ENCODE results near the gene SLC38A6.

- no peak for TF ChIP-seq MAX (IDR thresholded peaks at IDR 0.05)
- no peak for TF ChIP-seq NRF1 (IDR thresholded peaks at IDR 0.05; ENCODE audit: low read depth, low read length)
- no peak for TF ChIP-seq RNF2 (IDR thresholded peaks at IDR 0.05; ENCODE audit: borderline replicate concordance, low read depth, low read length, missing control alignments, poor library complexity, severe bottlenecking)
- no peak for TF ChIP-seq CREB1 (IDR thresholded peaks at IDR 0.05)
- no peak for TF ChIP-seq TAF7 (optimal IDR thresholded peaks at IDR 0.05; ENCODE audit: borderline replicate concordance, low read depth, low read length)
- TF ChIP-seq CTCF (IDR thresholded peaks at IDR 0.05; ENCODE audit: control extremely low read depth in 1 of 3, insufficient read depth in 1 of 3, low read depth in 1 of 3, low read length in 3 of 3) = no peak
- no peak for TF ChIP-seq TCF12 (IDR thresholded peaks at IDR 0.05; ENCODE audit: low read depth, low read length)
- no peak for TF ChIP-seq POU5F1 (IDR thresholded peaks at IDR 0.05; ENCODE audit: low read depth, low read length)
- no peak for TF ChIP-seq RBBP5 (IDR thresholded peaks at IDR 0.05; ENCODE audit: borderline replicate concordance, low read depth, low read length)
- TF ChIP-seq EZH2 (IDR thresholded peaks at IDR 0.05; ENCODE audit: low read depth, low read length, severe bottlenecking) = no peak
- no peak for TF ChIP-seq POLR2A (IDR thresholded peaks at IDR 0.05; ENCODE audit: control extremely low read depth in 1 of 2, low read depth in 2 of 2, low read length in 2 of 2)
- TF ChIP-seq EP300 (IDR thresholded peaks at IDR 0.05; ENCODE audit: borderline replicate concordance in 1 of 2, low read depth in 2 of 2, low read length in 2 of 2) = no peak
- TF ChIP-seq JUND (IDR thresholded peaks at IDR 0.05; ENCODE audit: low read length) = no peak
Measured at GRCh38 chr14:61019537-61019936, 38.5 kb downstream of the SLC38A6 start.
